Cortex of kidney (tissue), 1 donor: ENCODE results near the gene WRAP73.
"Not testable (repeated sequence)": the region's sequence is repeated elsewhere in the genome, so short reads cannot be mapped to it uniquely, and the experiment has no call there.

Experiments
- DNase-seq: peaks from one replicate; lab custom pipeline; 2025; lab: John Stamatoyannopoulos, UW

WRAP73 gene

DNA sequence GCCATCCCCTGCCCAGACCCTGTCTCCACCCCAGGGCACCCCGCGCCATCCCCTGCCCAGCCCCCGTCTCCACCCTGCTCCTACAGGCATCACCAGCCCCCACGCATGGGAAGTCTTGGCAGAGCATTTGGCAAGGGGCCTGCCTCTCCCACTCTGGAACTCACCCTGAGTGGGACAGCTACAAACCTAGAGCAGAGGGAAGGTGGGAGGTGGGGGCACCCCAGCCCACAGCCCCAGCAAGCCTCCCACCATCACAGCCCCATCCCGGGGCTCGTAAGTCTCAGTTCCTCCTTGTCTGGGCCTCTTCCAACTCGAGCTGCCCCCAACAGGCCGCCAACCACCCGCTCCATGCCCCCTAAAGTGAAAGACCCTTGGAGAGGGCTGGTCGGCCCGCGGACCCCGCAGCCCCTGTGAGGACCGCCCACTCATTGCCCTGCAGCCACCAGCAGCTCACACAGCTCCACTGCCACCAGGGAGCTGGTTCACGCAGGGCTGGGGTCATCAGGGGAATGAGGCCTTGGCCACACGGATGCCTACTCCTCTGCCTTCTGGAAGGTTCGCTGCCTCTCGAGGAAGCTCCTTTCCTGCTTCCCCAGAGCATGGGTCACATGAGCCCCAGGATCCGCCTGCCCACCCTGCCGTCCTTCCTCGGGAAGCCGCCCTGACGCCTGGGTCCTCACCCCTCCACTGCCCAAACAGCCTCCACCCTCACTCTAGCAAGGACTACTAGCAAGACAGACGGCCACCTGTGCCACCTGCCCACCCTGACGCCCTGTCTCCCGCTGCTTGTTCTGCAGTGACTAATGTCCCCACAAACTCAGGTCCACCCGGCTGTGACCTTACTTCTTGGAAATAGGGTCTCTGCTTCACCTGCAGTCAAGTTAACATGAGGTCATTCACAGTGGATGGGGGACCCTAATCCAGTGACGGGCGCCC, 53.0 kb downstream of the WRAP73 start:
- DNase-seq: no peak

DNA sequence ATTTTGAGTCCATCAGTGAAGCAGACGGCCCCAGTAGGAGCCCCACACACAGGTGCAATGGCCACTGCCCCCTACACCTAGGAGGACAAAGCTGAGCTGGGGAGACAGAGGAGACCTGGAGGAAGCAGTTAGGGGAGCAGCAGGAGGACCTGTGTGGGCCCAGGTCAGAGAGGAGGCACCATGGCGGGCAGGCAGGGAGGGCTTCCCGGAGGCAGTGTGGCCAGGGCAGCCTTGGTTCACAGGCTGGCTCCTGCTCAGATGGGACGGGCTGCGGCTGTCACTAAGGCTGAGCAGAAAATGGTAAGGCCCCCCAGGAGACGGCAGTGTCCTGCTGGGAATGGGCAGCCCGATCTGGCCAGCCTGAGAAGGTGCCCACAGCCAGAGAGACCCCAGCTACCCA, 54.0 kb downstream of the WRAP73 start:
- no peak for DNase-seq

DNA sequence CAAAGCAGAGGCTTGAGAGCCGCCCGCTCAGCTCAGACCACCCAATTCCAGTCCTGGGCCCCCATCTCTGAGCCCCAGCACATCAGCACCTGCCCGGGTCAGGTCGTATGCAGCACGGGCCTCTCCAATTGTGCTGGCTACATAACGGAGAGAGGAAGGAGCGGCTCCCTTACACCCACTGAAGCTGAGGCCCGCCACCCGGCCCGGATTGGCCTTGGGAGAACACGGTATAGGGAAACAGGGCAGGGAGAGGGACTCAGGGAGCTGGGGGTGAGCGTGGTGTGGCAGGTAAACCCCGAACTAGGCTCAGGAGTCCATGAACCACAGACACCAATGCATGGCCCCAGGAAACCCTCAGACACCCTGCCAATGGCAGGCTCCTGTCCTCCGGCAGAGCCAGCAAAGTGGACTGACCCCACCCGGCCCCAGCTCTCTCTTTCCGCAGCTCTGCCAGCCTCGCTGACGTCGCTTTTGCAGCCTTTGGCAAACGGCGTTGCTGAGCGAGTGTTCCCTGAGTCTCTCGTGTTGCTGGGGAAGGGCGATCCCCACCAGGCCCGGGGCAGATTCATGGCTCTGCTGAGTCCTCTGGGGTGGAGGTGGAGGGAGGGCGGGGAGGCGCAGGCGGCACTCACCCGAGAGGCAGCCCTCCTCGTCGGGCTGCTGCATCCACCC, 55.1 kb downstream of the WRAP73 start:
- no peak for DNase-seq

DNA sequence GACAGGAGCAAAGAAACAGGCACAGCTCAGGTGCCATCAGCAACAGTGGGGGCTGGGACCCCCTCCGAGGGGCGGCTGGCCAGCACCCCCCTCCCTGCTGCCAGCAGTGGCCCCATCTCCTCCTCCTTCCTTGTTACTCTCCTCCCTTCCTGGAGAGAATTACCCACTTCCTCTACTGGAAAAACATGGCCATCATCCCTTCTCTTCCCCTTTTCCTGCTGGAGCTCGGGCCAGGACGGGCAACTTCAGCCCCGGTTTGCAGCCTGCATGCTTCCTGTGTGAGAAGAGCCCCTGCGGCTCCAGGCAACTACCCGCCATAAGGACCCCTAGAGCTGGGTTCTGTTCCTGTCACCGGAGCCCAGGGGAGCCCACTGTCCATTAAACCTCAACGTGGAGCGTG, 56.2 kb downstream of the WRAP73 start:
- DNase-seq: no peak

DNA sequence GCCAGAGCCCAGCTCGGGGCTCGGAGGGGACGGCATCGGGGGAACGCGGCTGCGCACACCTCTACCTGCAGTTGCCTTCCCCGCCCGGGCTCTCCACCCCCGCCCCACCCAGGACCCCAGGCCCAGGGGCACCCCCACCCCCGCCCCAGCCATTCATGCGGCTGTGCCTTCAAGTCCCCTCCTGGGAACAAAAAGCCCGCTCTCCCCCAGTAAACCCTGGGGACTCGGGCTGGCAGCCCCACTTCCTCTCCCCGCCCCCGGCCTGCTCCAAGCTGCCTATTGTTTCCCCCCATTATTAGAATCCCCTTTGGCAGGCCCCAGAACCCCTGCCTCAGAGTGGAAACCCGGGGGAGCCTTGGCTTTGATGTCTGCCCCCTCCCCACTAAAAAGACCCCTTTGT, 56.6 kb downstream of the WRAP73 start:
- DNase-seq: no peak

DNA sequence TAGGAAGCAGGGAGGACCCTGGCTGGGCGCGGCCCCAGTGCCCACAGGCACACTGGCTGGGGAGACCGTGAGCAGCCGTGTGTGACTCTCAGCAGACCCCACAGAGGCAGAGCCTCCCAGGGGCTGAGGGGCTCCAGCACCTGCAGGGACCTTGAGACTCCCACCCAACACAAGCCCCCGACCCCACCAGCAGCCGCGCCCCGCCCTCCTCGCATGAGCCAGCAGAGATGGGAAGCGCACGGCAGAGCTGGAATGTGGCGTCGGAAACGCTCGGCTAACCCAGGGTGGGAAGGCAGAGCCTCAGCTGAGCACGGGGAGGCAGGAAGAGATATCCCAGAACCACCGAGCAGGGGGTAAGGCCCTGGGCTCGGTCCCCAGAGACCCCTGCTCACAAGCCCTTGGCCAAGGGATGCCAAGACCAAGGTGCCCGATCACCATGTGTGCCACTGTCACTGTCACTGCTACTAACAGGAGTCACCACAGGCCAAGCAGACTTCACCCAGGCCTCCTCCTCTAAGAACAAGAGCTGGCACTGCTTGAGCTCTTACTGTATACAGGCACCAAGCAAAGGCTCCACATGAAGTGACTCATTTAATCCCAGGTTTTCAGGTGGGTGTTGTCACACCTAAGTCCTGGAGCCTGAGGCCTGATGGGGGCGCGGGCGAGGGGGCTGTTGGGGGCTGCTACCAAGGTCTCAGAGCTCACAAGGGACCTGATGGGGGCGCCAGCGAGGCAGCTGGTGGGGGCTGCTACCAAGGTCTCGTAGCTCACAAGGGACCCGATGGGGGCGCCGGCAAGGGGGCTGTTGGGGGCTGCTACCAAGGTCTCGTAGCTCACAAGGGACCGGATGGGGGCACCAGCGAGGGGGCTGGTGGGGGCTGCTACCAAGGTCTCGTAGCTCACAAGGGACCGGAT, 58.7 kb downstream of the WRAP73 start:
- no peak for DNase-seq

DNA sequence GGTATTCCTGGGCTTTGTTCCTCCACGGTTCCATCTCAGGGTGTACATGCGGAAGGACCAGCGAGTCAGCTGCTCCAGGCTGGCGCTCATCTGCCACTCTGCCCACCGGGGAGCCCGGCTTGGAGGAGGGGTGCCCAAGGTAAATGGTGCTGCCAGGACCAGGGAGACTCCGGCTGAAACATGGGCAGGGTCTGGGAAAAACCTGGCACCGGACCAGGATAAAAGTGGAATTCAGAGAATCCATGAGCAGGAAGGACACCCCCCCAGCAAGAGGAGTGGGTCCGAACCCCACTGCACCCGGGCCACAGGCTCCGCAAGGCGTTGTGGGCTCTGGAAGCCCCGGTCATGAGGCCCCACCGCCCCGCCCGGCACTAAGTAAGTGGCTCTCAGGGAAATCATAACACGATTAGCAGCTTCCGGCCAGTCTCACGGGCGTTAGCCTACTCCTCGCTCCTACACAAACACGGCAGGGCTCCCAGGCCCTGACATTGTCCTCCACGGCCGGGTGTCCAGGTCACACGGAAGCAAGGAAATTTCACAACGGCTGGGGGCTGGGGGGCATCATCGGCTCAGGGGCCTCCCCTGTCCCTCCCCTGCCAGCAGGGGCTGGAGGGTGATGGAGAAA, 59.7 kb downstream of the WRAP73 start:
- no peak for DNase-seq

DNA sequence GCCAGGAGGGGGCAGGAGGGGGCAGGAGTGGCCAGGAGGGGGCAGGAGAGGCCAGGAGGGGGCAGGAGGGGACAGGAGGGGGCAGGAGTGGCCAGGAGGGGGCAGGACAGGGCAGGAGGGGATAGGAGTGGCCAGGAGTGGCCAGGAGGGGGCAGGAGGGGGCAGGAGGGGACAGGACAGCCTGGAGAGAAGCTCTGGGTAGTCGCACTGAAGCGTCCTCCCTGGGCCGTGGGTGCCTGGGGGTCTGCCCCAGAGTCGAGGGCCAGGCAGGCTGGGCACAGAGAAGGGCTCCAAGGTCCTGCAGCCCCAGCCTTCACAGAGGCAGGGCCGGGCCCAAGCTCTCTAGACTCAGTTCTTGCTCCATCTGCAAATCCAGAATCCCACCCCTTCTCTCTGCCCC, 61.5 kb downstream of the WRAP73 start:
- no peak for DNase-seq

DNA sequence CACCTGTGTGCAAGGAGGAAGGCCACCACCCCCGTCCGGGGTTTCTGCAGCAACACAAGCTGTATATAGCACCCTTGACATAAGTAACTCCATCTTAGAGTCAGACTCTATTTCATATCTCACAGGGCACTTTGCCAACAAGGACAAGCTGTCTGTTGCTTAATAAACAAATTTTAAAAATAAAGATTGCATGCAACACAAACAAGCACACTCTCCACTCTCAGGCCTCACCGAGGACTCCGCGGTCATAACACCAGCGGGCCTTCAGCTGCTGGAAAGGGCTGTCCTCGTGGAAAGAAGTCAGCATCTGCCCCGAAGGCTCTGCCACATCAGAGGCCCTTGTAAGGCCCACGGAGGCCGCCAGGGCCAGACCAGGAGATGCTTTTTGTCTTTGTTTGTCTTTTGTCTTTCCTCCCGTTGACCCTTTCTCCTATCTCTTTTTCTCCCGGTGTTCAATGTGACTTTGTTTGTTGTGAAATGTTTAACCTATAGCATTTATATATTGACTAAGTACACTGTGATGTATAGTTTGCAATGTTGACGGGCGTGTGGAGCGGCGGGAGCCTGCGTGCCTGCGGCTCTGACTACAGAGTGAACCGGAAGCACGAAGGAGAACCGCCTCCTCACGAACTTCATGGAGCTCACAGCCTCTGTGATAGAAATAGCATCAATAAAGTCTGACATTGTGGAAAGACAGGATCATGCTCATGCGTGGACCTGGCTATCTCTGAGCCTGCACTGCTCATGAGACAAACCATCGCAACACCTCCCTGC, 62.7 kb downstream of the WRAP73 start:
- no peak for DNase-seq

DNA sequence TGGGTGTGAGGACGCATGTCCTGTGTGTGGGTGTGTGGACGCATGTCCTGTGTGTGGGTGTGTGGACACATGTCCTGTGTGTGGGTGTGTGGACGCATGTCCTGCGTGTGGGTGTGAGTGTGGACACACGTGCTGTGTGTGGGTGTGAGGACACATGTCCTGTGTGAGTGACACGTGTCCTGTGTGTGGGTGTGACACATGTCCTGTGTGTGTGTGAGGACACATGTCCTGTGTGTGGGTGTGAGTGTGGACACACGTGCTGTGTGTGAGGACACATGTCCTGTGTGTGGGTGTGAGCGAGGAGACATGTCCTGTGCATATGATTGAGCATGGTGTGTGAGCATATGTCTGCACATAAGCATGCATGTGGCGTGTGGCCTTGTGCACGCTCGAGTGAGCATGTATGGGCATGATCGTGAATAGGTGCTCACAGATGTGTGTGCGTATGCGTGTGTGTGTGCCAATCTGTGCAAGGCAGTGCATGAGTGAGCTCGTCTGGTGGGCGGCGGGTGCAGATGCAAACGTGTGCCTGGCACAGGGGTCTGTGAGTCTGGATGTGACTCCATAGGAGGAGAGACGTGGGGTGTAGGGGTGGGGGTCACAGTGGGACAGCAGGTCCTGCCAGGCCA, 63.8 kb downstream of the WRAP73 start:
- DNase-seq: no peak

DNA sequence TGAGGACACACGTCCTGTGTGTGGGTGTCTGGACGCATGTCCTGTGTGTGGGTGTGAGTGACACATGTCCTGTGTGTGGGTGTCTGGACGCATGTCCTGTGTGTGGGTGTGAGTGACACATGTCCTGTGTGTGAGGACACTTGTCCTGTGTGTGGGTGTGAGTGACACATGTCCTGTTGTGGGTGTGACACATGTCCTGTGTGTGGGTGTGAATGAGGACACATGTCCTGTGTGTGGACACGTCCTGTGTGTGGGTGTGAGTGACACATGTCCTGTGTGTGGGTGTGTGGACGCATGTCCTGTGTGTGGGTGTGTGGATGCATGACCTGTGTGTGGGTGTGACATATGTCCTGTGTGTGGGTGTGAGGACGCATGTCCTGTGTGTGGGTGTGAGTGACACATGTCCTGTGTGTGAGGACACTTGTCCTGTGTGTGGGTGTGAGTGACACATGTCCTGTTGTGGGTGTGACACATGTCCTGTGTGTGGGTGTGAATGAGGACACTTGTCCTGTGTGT, 64.5 kb downstream of the WRAP73 start:
- not testable (repeated sequence) for DNase-seq

DNA sequence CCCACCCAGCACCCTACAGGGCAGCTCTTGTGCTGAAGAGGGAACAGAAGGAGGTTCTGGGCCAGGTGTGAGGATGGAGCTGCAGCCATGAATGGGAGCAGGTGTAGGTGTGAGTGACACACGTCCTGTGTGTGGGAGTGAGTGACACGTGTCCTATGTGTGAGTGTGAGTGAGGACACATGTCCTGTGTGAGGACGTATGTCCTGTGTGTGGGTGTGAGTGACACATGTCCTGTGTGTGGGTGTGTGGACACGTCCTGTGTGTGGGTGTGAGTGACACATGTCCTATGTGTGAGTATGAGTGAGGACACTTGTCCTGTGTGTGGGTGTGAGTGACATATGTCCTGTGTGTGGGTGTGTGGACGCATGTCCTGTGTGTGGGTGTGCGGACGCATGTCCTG, 65.0 kb downstream of the WRAP73 start:
- no peak for DNase-seq

DNA sequence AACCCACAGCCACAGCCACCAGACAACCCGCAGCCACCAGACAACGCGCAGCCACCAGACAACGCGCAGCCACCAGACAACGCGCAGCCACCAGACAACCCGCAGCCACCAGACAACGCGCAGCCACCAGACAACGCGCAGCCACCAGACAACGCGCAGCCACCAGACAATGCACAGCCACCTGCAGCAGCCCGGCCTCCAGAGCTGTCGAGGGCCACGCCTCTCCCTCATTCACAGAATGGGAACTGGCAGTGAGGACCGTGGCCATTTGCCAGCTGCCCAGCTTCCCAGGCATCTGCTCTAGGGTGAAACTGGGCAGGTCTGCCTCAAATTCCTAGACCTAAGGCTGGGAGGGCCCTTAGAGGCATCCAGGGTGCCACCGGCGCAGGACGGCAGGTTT, 66.2 kb downstream of the WRAP73 start:
- not testable (repeated sequence) for DNase-seq

DNA sequence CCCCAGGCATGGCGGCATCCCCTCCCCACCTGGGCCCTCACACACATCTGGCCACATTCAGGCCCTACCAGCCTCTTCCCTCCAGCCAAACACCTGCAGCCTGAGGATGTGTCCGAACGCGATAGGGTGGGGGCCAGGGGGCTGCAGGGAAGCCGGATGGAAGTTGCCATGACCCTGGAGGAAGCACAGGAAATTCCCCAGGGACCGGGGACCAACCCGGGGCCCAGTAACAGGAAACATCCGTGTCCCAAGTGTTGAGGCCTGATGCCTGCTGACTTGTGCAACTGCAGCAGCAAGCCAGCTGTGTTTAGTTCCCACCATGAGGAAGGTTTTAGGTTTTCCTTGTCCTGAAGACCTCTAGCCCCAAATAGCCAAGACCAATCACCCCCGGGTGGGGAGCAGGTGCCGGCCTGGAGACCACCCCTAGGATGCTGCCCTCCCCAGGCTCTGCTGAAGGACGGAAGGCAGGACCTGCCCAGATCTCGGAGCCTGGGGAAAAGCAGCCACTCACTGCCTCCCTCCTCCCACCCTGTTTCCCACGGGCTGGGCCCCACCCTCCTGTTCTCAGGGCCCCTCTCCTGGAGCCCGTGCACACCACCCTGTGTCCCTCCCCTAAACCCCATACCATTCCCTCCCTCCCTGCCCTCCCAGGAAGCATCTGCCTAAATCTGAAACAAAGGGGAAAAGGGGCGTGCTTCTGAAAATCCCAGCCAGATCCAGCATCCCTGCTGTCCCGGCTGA, 68.4 kb downstream of the WRAP73 start:
- no peak for DNase-seq
